WERI-Rb-1 (cell line): ENCODE data around the gene UBL3.

Experiments
- DNase-seq: peaks from one replicate; pipeline ENCODE4 v3.0.0-alpha.2; 2020
- H3K27ac ChIP-seq: fragments of 250-450 bp; sonication (Bioruptor Pico); 2 replicates; pipeline ENCODE4 v1.5.1; 2020; ENCODE audit warnings: mild to moderate bottlenecking, moderate library complexity
- H3K27me3 ChIP-seq: fragments of 250-450 bp; sonication (Bioruptor Pico); 2 replicates; pipeline ENCODE4 v1.5.1; 2021; ENCODE audit warnings: mild to moderate bottlenecking, low read depth, moderate library complexity; ENCODE audit not compliant: insufficient read depth, severe bottlenecking
- H3K36me3 ChIP-seq: fragments of 250-450 bp; sonication (Bioruptor Pico); 2 replicates; pipeline ENCODE4 v1.5.1; 2020; ENCODE audit warnings: mild to moderate bottlenecking, moderate library complexity
- H3K4me3 ChIP-seq: 2 replicates; pipeline ENCODE4 v1.5.1; 2011; ENCODE audit warnings: low read depth, mild to moderate bottlenecking, control low read depth, low read length
- H3K9me3 ChIP-seq: fragments of 250-450 bp; sonication (Bioruptor Pico); 2 replicates; pipeline ENCODE4 v1.5.1; 2021; ENCODE audit warnings: mild to moderate bottlenecking, moderate library complexity; ENCODE audit not compliant: severe bottlenecking
- TF ChIP-seq, protein P1 (sequence below): IDR thresholded peaks from 2 replicates; pipeline ENCODE4 v1.5.1; 2011; ENCODE audit warnings: low read depth, mild to moderate bottlenecking, control low read depth, inconsistent platforms, low read length

Gene UBL3

DNA sequence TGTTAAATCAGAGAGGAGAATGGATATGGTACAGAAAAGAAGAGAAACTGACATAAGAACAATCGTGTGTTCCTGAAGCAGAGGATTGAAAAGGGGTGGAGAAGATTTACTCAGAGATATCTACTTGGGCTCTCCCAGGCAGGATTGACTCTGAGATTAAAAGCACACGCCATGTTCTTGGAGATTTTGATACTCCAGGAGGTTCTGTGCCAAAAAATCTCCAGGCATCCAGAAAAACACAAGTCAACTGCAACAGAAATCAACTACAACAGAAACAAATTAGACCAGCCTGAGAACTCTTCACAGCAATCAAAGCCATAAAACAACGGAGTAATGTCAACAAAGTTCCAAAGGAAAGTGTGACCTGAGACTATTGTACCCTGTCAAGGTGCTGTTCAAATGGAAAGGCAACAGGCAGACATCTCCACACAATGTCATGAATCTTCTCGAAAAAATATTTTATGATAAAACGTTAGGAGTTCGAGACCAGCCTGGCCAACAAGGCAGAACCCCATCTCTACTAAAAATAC is 104.2 kb downstream of the UBL3 start:
- Histone ChIP-seq H3K27me3 (no peaks in the 10 kb centered on the region), H3K4me3 (no peak overlapping the region), H3K9me3 (no peaks in the 10 kb centered on the region), H3K27ac (no peak overlapping the region), H3K36me3 (no peaks in the 10 kb centered on the region)
- DNase-seq: no peak
- TF ChIP-seq, protein P1, sequence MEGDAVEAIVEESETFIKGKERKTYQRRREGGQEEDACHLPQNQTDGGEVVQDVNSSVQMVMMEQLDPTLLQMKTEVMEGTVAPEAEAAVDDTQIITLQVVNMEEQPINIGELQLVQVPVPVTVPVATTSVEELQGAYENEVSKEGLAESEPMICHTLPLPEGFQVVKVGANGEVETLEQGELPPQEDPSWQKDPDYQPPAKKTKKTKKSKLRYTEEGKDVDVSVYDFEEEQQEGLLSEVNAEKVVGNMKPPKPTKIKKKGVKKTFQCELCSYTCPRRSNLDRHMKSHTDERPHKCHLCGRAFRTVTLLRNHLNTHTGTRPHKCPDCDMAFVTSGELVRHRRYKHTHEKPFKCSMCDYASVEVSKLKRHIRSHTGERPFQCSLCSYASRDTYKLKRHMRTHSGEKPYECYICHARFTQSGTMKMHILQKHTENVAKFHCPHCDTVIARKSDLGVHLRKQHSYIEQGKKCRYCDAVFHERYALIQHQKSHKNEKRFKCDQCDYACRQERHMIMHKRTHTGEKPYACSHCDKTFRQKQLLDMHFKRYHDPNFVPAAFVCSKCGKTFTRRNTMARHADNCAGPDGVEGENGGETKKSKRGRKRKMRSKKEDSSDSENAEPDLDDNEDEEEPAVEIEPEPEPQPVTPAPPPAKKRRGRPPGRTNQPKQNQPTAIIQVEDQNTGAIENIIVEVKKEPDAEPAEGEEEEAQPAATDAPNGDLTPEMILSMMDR: no peak

DNA sequence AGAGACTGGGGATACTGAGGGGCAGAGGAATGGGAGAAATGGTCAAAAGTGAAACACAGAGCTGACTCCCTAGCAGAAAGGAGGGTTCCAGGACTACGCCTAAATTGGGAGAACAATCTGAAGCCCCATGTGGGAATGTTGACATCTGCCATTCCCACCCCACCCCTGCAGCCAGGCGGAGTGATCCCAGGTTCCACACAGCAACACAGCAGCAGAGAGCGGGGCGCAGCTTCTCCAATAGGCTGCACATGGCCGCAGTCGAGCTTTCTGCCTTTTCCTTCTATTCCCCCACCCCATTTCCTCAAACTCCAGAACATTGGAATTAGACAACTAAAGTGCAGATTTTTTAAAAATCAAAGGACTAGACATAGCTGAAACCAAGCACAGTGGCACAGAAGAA is 104.7 kb downstream of the UBL3 start:
- Histone ChIP-seq H3K27ac (no peak overlapping the region), H3K36me3 (no peaks in the 10 kb centered on the region), H3K4me3 (no peak overlapping the region), H3K9me3 (no peaks in the 10 kb centered on the region), H3K27me3 (no peaks in the 10 kb centered on the region)
- TF ChIP-seq, protein P1: no peak
- DNase-seq: no peak

DNA sequence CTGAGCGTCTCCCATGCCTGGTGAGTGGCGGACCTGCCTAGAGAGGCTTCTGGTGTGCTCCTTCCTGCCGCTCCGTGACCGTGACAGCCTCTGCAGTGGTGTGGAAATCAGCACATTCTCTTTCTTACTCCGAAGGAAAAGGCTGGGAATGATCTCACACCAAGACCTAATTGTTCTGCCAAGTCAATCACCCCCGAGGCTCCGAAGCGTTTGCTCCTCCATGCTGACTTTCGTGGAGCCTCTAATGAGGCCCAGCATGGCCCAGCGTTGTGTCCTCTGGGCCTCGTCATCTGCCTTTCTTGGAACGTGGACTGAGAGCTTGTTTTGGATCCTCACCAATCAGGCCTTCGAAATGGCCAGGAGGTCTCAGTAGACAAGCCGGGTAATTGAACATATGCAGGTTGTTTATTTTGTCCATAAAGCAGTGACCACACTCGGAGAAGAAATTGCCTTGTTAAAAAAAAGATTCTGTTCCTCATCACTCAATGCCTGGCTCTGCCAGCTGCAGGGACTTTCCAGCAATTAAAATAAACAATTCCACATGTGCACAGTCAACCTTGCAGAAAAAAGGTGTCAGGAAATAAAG is 107.1 kb downstream of the UBL3 start:
- Histone ChIP-seq H3K9me3 (no peaks in the 10 kb centered on the region), H3K27ac (no peak overlapping the region), H3K4me3 (no peak overlapping the region), H3K36me3 (no peaks in the 10 kb centered on the region), H3K27me3 (no peaks in the 10 kb centered on the region)
- no peak for DNase-seq
- TF ChIP-seq, protein P1: no peak

DNA sequence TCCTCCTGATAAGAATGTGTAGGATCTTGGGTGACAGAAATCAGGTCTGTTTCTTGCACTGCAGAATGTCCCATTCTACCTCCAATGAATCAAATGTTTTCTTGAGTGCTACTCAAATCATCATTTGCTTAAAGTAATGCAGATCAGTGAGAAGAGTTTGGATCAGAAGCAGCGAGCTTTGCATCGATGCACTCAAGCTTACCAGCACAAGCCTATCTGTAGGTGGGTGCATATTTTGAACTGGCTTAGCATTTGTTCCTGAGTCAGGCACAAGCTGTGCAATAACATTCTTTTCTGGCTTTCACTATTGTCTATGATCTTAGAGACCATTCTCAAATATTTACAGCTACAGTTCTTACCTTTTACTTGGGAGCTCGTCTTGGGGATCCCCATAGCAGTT is 109.5 kb downstream of the UBL3 start:
- Histone ChIP-seq H3K27ac (no peak overlapping the region), H3K36me3 (no peaks in the 10 kb centered on the region), H3K4me3 (no peak overlapping the region), H3K9me3 (no peaks in the 10 kb centered on the region), H3K27me3 (no peaks in the 10 kb centered on the region)
- DNase-seq: no peak
- TF ChIP-seq, protein P1: no peak

DNA sequence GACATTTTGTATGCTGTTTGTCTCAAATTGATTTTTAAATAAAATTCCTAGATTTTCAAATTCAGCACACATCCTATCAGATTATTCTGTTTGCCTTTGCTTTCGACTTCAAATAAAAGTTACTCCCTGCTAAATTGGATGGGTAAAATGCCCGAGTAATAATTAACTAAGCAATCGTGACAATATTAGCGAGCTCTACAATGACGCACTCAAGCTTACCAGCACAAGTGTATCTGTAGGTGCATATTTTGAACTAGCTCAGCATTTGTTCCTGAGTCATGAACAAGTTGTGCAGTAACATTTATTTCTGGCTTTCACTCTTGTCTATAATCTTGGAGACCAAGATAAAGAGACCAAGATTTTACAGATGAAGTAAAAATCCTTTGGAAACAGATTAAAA is 113.4 kb downstream of the UBL3 start:
- H3K9me3 ChIP-seq: no peaks in the 10 kb centered on the region
- no peak overlapping the region for H3K27ac ChIP-seq
- H3K36me3 ChIP-seq: no peaks in the 10 kb centered on the region
- DNase-seq: no peak
- H3K27me3 ChIP-seq: no peaks in the 10 kb centered on the region
- H3K4me3 ChIP-seq: no peak overlapping the region
- TF ChIP-seq, protein P1: no peak

DNA sequence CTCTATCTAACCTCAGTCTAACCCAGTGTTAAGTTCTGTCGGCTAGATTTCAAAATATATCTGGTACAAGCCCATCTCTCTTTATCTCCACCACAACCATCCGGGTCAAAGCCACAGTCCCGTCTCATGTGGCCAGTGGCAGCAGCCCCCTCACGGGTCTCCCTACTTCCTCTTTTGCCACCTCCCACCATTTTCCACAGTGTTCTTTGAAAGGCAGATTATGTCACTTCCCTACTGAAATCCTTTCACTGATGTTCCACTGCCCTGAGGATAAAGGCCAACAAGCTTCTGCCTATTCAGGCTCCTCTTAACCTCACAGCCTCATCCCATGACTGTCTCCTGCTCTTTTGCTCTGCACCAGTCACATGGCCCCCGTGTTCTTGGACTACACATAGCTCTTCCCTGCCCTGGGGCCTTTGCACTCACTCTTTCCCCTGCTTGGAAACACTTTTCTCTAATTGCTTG is 117.2 kb downstream of the UBL3 start:
- TF ChIP-seq, protein P1: no peak
- no peak overlapping the region for H3K4me3 ChIP-seq
- H3K27me3 ChIP-seq: no peaks in the 10 kb centered on the region
- H3K27ac ChIP-seq: no peak overlapping the region
- DNase-seq: no peak
- no peaks in the 10 kb centered on the region for H3K36me3 ChIP-seq
- H3K9me3 ChIP-seq: no peaks in the 10 kb centered on the region
